Measurements from ENCODE around the gene ODF2.

DNA sequence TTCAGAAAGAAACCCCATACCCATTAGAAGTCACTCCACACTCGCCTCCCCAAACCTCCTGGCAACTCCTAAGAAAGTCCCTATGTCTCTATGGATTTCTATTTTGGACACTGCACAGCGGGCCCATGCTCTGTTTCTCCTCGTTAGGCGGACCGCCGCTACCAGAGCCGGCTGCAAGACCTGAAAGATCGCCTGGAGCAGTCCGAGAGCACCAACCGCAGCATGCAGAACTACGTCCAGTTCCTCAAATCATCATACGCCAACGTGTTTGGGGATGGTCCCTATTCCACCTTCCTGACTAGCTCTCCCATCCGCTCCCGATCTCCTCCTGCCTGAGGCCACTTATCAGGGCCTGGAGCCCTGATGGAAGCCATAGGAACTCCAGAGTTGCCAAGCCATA is 44.1 kb downstream of the ODF2 start:
- TF ChIP-seq, protein P1, sequence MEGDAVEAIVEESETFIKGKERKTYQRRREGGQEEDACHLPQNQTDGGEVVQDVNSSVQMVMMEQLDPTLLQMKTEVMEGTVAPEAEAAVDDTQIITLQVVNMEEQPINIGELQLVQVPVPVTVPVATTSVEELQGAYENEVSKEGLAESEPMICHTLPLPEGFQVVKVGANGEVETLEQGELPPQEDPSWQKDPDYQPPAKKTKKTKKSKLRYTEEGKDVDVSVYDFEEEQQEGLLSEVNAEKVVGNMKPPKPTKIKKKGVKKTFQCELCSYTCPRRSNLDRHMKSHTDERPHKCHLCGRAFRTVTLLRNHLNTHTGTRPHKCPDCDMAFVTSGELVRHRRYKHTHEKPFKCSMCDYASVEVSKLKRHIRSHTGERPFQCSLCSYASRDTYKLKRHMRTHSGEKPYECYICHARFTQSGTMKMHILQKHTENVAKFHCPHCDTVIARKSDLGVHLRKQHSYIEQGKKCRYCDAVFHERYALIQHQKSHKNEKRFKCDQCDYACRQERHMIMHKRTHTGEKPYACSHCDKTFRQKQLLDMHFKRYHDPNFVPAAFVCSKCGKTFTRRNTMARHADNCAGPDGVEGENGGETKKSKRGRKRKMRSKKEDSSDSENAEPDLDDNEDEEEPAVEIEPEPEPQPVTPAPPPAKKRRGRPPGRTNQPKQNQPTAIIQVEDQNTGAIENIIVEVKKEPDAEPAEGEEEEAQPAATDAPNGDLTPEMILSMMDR (IDR thresholded peaks at IDR 0.05) = no peak
- TF ChIP-seq POLR2A (IDR thresholded peaks at IDR 0.05) (no peak), POLR2AphosphoS5 (IDR thresholded peaks at IDR 0.05; ENCODE audit: insufficient read depth in 1 of 2, low read depth in 1 of 2) (no peak)

Measured in vagina (tissue), 2 donors.